Keratinocyte (primary cell): ENCODE measurements around the gene CHL1. TPM values are rescaled to one million over a fixed set of nuclear protein-coding genes. Genes with fewer than 3 reads are reported as not detected.
A peak's percentile ranks its signal among the peaks of the same experiment; 100 is the strongest.

Source experiments
- DNase-seq: peaks from one replicate; pipeline ENCODE4 v3.0.0-alpha.2; 2011; ENCODE audit warnings: low read depth, missing footprints, low spot score
- FAIRE-seq: peaks from 2 replicates; lab custom pipeline; 2011; peaks lifted over from hg19 to GRCh38; lab: Jason Lieb, UNC
- H2AFZ ChIP-seq: 2 replicates; pipeline ENCODE4 v1.6.0; 2012; ENCODE audit warnings: low read length, control low read depth, inconsistent platforms; ENCODE audit not compliant: control insufficient read depth
- H3K27ac ChIP-seq: 2 replicates; pipeline ENCODE4 v1.5.1; 2011; ENCODE audit warnings: low read length; ENCODE audit not compliant: control insufficient read depth, insufficient read depth
- H3K27me3 ChIP-seq: 3 replicates; pipeline ENCODE4 v1.6.0; 2011; ENCODE audit warnings: low read length; ENCODE audit not compliant: control insufficient read depth, insufficient read depth; ENCODE audit errors: extremely low read depth
- H3K36me3 ChIP-seq, 2 experiments: 2 replicates in 1 of 2; 3 replicates in 1 of 2; pipeline ENCODE4 v1.5.1; 2011; ENCODE audit warnings: low read length in 2 of 2, mild to moderate bottlenecking in 1 of 2; ENCODE audit not compliant: control insufficient read depth in 2 of 2, insufficient read depth in 2 of 2; ENCODE audit errors: extremely low read depth in 1 of 2
- H3K4me1 ChIP-seq: 3 replicates; pipeline ENCODE4 v1.5.1; 2011; ENCODE audit warnings: low read length; ENCODE audit not compliant: control insufficient read depth, insufficient read depth; ENCODE audit errors: extremely low read depth
- H3K4me2 ChIP-seq: 3 replicates; pipeline ENCODE4 v1.6.0; 2011; ENCODE audit warnings: low read depth, low read length; ENCODE audit not compliant: control insufficient read depth, insufficient read depth; ENCODE audit errors: extremely low read depth
- H3K4me3 ChIP-seq, 3 experiments: fragments of 200-600 bp in 1 of 3; sonication (generic) in 1 of 3; 2 replicates in 2 of 3; 3 replicates in 1 of 3; pipeline ENCODE4 v1.5.1; 2011 to 2016; ENCODE audit warnings: low read length in 3 of 3, mild to moderate bottlenecking in 3 of 3, control low read depth in 2 of 3, inconsistent platforms in 1 of 3, low read depth in 1 of 3, mixed read lengths in 1 of 3, mixed run types in 1 of 3, moderate library complexity in 1 of 3; ENCODE audit not compliant: control insufficient read depth in 2 of 3, insufficient read depth in 2 of 3; ENCODE audit errors: extremely low read depth in 1 of 3
- H3K79me2 ChIP-seq: 2 replicates; pipeline ENCODE4 v1.6.0; 2012; ENCODE audit warnings: low read length; ENCODE audit not compliant: control insufficient read depth, insufficient read depth
- H3K9ac ChIP-seq: 3 replicates; pipeline ENCODE4 v1.6.0; 2011; ENCODE audit warnings: low read length; ENCODE audit not compliant: control insufficient read depth, insufficient read depth; ENCODE audit errors: extremely low read depth
- H3K9me1 ChIP-seq: 3 replicates; pipeline ENCODE4 v1.6.0; 2011; ENCODE audit warnings: low read length; ENCODE audit not compliant: control insufficient read depth, insufficient read depth; ENCODE audit errors: extremely low read depth
- H3K9me3 ChIP-seq: 2 replicates; pipeline ENCODE4 v1.5.1; 2012; ENCODE audit warnings: low read depth, low read length; ENCODE audit not compliant: control insufficient read depth
- H4K20me1 ChIP-seq: 3 replicates; pipeline ENCODE4 v1.6.0; 2011; ENCODE audit warnings: low read length; ENCODE audit not compliant: control insufficient read depth, insufficient read depth; ENCODE audit errors: extremely low read depth
- EZH2 ChIP-seq: IDR thresholded peaks from one replicate; pipeline ENCODE4 v1.6.1; 2012; ENCODE audit warnings: inconsistent platforms, mild to moderate bottlenecking, low read length, moderate library complexity
- dilution Hi-C: fragments of 300-500 bp; cut with MboI; formaldehyde crosslinking; loops from one replicate; pipeline ENCODE4 v1.7.0; 2020; ENCODE audit warnings: low sequenced_read_pairs; ENCODE audit not compliant: extremely low pct_ligation_motif_present
- polyA plus RNA-seq, 5 experiments: library from polyadenylated mRNA; depleted of rRNA in 3 of 5; stranded (reverse) in 3 of 5; stranded (forward) in 1 of 5; unstranded in 1 of 5; fragments of >200 nt; gene quantifications; 1 replicate in 1 of 5; 2 replicates in 3 of 5; 3 replicates in 1 of 5; pipeline versions ENCODE4 v1.2.1 to v1.2.3, GENCODE V29; 2011 to 2012; ENCODE audit warnings: missing spikeins in 2 of 5, low read depth in 1 of 5, low replicate concordance in 1 of 5
- TF ChIP-seq, protein P1 (sequence below), 3 experiments: IDR thresholded peaks in 1 of 3; conservative IDR thresholded peaks in 1 of 3; optimal IDR thresholded peaks in 1 of 3; 2 replicates in 2 of 3; 3 replicates in 1 of 3; pipeline versions ENCODE3 to v1.5.1; 2011; ENCODE audit warnings: low read length in 3 of 3, mild to moderate bottlenecking in 3 of 3, moderate library complexity in 2 of 3, control low read depth in 1 of 3, inconsistent platforms in 1 of 3; ENCODE audit not compliant: insufficient read depth in 2 of 3; ENCODE audit errors: extremely low read depth in 1 of 3

Gene CHL1
- polyA plus RNA-seq, 1 donor (not counting 4 experiments of a cell fraction or from before 2014, with no cell fraction given): 0.04 TPM

DNA sequence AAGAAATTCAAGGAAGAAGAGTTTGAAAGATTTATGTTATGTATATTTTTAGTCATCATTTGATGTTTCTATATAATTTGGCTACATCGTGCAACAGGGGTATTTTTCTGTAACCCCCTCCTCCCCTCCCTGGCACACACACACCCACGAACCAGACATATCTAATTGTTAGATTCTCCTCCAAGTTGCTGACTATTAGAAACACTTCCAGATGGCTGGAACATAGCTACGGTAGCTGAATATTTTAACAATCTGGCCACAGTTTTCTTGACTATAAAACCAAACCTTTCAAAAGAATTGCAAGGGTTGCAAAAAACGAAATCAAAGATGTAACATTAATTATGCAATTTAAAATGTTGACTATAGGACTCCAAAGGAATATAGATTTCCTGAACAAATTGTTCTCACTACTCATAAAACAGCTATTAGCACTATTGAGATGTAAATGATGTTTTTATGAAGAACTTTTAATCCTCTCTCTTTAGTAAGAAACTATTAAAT is 154.4 kb downstream of the CHL1 start:
- peaks cover 11% of the 10 kb centered on the region for H3K4me1 ChIP-seq
- no peak overlapping the region for H2AFZ ChIP-seq
- no peaks in the 10 kb centered on the region for H4K20me1 ChIP-seq
- TF ChIP-seq, protein P1, sequence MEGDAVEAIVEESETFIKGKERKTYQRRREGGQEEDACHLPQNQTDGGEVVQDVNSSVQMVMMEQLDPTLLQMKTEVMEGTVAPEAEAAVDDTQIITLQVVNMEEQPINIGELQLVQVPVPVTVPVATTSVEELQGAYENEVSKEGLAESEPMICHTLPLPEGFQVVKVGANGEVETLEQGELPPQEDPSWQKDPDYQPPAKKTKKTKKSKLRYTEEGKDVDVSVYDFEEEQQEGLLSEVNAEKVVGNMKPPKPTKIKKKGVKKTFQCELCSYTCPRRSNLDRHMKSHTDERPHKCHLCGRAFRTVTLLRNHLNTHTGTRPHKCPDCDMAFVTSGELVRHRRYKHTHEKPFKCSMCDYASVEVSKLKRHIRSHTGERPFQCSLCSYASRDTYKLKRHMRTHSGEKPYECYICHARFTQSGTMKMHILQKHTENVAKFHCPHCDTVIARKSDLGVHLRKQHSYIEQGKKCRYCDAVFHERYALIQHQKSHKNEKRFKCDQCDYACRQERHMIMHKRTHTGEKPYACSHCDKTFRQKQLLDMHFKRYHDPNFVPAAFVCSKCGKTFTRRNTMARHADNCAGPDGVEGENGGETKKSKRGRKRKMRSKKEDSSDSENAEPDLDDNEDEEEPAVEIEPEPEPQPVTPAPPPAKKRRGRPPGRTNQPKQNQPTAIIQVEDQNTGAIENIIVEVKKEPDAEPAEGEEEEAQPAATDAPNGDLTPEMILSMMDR (optimal IDR thresholded peaks at IDR 0.05 in 1 of 3, IDR thresholded peaks at IDR 0.05 in 1 of 3, conservative IDR thresholded peaks at IDR 0.05 in 1 of 3; ENCODE audit: extremely low read depth in 1 of 3, insufficient read depth in 2 of 3, low read length in 3 of 3): no peak
- no peaks in the 10 kb centered on the region for H3K79me2 ChIP-seq
- H3K4me2 ChIP-seq: no peak overlapping the region
- H3K9me3 ChIP-seq: no peaks in the 10 kb centered on the region
- no peaks in the 10 kb centered on the region for H3K9me1 ChIP-seq
- no peak overlapping the region for H3K27ac ChIP-seq
- no peak overlapping the region for H3K9ac ChIP-seq
- H3K27me3 ChIP-seq: no peaks in the 10 kb centered on the region
- dilution Hi-C loops: no loop called here
- no peak overlapping the region for H3K4me3 ChIP-seq
- DNase-seq (no peak), FAIRE-seq (no peak)
- no peaks in the 10 kb centered on the region for H3K36me3 ChIP-seq

DNA sequence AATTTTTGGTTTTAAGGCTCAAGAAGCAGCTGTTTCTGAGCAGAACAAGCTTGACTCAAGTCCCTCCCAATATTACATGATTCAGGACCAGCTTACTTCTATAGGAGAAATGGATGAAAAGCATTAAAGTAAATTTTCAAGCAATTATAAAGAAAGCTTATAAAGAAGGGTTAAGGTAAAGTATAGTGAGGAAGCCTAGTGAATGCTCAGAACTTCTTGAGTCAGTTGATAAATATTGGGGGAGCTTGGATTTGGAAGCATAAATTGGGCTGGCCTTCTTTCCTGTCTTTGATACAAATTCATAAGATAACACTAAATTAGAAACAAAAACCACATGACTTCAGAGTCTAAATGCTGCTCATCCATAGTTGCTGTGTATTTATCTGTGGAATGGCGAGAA is 156.0 kb downstream of the CHL1 start:
- no peaks in the 10 kb centered on the region for H3K9me3 ChIP-seq
- H3K36me3 ChIP-seq: no peaks in the 10 kb centered on the region
- H3K27ac ChIP-seq: no peak overlapping the region
- H3K4me2 ChIP-seq: no peak overlapping the region
- no peaks in the 10 kb centered on the region for H3K27me3 ChIP-seq
- FAIRE-seq (no peak), DNase-seq (no peak)
- peaks cover 6% of the 10 kb centered on the region for H3K4me1 ChIP-seq
- no peaks in the 10 kb centered on the region for H3K9me1 ChIP-seq
- TF ChIP-seq EZH2: no peak
- dilution Hi-C loops: no loop called here
- no peaks in the 10 kb centered on the region for H4K20me1 ChIP-seq
- no peak overlapping the region for H3K4me3 ChIP-seq
- H2AFZ ChIP-seq: peak overlapping the region; percentile 52
- no peaks in the 10 kb centered on the region for H3K79me2 ChIP-seq
- H3K9ac ChIP-seq: no peak overlapping the region

DNA sequence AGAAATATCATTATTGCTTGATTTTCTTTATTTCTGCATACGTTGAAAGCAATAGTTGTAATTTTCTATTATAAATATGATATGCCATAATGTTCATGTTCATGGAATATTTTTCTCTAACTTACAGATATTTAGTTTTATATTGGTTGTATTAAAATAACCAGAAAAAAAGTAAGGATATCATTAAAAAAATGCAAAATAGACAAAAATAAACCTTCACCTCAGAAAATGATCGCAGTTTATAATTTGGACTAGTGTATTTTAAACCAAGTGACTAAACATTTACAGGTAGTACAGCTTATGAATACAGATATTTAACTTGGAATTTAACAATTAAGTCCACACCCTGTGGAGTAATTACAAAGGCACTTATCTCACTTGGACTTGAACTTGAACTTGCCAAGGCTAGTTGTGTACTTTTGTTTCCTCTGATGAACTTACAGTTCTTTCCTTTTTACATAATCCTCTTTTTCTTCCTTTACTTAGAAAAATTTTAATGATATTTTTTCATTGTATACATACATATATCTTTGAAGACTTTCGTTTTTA is 156.7 kb downstream of the CHL1 start:
- no peak for FAIRE-seq

More for the DNA sequence above, 156.7 kb downstream of the CHL1 start:
- dilution Hi-C loops: no loop called here
- Histone ChIP-seq H3K4me3 (no peak overlapping the region), H3K36me3 (no peaks in the 10 kb centered on the region), H3K4me2 (peak overlapping the region; percentile 35), H4K20me1 (no peaks in the 10 kb centered on the region), H2AFZ (no peak overlapping the region), H3K9me1 (no peaks in the 10 kb centered on the region), H3K79me2 (no peaks in the 10 kb centered on the region), H3K27me3 (no peaks in the 10 kb centered on the region), H3K9me3 (no peaks in the 10 kb centered on the region), H3K9ac (no peak overlapping the region), H3K27ac (no peak overlapping the region), H3K4me1 (peaks cover 6% of the 10 kb centered on the region)
- DNase-seq: no peak
- TF ChIP-seq, protein P1 (optimal IDR thresholded peaks at IDR 0.05 in 1 of 3, IDR thresholded peaks at IDR 0.05 in 1 of 3, conservative IDR thresholded peaks at IDR 0.05 in 1 of 3; ENCODE audit: extremely low read depth in 1 of 3, insufficient read depth in 2 of 3, low read length in 3 of 3): no peak
- no peak for TF ChIP-seq EZH2
